ENCODE results near the gene MYOM1.

MYOM1 gene

DNA sequence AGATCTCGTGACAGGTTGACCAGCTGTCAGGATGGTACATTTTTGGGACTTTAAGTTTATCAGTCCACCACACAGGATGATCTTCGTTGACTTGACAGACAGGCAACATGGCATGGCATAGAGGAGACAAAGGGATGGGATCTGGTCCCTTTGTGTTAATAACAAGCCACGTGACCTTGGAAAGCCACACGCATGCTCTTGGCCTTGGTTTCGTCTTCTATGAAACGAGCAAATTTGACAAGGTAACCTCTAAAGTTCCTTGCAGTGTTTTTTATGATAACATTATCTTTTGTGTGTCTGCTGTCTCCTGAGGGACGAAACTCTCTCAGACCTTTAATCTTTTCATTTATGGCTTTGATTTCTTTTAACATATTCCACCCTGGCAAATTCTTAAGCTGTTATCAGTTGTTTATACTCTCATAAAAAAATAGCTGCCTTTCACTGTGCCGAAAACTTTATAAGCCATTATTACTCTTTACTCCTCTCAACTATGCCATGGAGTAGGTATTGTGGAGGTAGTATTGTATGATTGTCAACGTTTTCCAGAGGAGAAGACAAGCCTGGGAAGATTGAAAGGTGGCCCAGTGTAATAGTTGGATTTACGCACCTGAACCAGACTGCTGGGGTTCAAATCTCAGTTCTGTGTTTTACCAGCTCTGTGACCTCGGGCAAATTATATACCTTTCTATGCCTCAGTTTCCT lies 81.3 kb downstream of the MYOM1 start:
- TF ChIP-seq, protein P1, sequence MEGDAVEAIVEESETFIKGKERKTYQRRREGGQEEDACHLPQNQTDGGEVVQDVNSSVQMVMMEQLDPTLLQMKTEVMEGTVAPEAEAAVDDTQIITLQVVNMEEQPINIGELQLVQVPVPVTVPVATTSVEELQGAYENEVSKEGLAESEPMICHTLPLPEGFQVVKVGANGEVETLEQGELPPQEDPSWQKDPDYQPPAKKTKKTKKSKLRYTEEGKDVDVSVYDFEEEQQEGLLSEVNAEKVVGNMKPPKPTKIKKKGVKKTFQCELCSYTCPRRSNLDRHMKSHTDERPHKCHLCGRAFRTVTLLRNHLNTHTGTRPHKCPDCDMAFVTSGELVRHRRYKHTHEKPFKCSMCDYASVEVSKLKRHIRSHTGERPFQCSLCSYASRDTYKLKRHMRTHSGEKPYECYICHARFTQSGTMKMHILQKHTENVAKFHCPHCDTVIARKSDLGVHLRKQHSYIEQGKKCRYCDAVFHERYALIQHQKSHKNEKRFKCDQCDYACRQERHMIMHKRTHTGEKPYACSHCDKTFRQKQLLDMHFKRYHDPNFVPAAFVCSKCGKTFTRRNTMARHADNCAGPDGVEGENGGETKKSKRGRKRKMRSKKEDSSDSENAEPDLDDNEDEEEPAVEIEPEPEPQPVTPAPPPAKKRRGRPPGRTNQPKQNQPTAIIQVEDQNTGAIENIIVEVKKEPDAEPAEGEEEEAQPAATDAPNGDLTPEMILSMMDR (IDR thresholded peaks at IDR 0.05; ENCODE audit: low read depth, low read length, poor library complexity, severe bottlenecking), result no peak
- TF ChIP-seq EZH2phosphoT487 (IDR thresholded peaks at IDR 0.05; ENCODE audit: borderline replicate concordance, low read length), result no peak
- Histone ChIP-seq H3K9me2 (replicated peaks; ENCODE audit: control insufficient read depth, low read length) (no peaks in the 10 kb centered on the region), H3K4me1 (ENCODE audit: control insufficient read depth, low read length) (0 out of 2 replicates have a peak, but pooled peaks cover 2% of the 10 kb centered on the region), H3K4me3 (ENCODE audit: low read length) (no peak overlapping the region), H3K27me3 (ENCODE audit: control insufficient read depth, low read length) (no peaks in the 10 kb centered on the region), H3K79me2 (ENCODE audit: control insufficient read depth, low read length) (no peaks in the 10 kb centered on the region), H3K27ac (ENCODE audit: low read depth, low read length) (no peak overlapping the region), H3F3A (ENCODE audit: control insufficient read depth, insufficient read depth) (no peaks in the 10 kb centered on the region), H4K20me1 (ENCODE audit: control insufficient read depth, insufficient read depth, low read depth, low read length) (no peaks in the 10 kb centered on the region), H3K9me3 (ENCODE audit: control insufficient read depth, insufficient read depth, low read length) (no peaks in the 10 kb centered on the region), H3K36me3 (ENCODE audit: control insufficient read depth, low read length) (no peaks in the 10 kb centered on the region), H3K4me2 (ENCODE audit: low read length) (no peak overlapping the region)

DNA sequence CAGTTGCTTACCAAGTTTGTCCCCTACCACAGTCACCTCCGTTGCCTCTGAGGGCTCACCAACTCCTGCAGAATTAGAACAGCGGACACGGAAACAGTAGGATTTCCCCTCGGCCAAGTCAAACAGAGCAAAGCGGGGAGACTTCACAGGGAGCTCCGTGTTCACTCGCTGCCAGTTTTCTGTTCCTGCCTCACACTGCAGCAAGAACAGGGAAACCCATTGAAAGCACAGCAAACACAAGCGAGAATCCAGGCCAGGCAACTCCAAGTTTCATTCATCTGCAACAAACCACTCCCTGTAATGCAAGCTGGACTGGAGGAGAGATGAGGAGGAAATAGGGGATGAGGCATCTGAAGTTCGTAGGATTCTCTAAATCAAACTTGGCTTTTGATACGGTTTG lies 84.2 kb downstream of the MYOM1 start:
- H3K9me3 ChIP-seq (ENCODE audit: control insufficient read depth, insufficient read depth, low read length), result no peaks in the 10 kb centered on the region

DNA sequence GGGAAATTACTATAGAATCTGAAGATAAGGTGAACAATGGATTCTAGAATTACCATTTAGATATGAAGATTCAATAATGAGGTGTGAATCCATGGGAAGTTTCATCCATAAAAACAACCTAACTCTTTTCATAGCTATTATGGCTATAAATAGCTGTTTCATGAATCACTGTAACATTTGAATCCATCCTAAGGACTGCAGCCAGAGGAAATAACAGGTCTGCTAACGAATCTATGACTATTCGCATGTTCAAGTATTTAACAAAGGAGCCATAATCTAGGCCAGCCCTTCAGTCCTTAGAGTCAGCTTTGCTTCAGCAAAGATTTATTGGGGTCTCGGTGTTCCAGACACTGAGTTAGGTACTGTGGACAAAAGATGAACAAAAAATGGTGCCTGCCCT lies 87.1 kb downstream of the MYOM1 start:
- H3K9me2 ChIP-seq (replicated peaks; ENCODE audit: control insufficient read depth, low read length), result no peaks in the 10 kb centered on the region
- H3K4me1 ChIP-seq (ENCODE audit: control insufficient read depth, low read length), result peaks cover 10% of the 10 kb centered on the region
- H3K4me3 ChIP-seq (ENCODE audit: low read length), result no peak overlapping the region
- no peaks in the 10 kb centered on the region for H3K79me2 ChIP-seq (ENCODE audit: control insufficient read depth, low read length)
- no peak overlapping the region for H3K4me2 ChIP-seq (ENCODE audit: low read length)
- no peak overlapping the region for H3K27ac ChIP-seq (ENCODE audit: low read depth, low read length)
- no peaks in the 10 kb centered on the region for H3F3A ChIP-seq (ENCODE audit: control insufficient read depth, insufficient read depth)
- H3K9me3 ChIP-seq (ENCODE audit: control insufficient read depth, insufficient read depth, low read length), result no peaks in the 10 kb centered on the region
- no peaks in the 10 kb centered on the region for H4K20me1 ChIP-seq (ENCODE audit: control insufficient read depth, insufficient read depth, low read depth, low read length)
- no peaks in the 10 kb centered on the region for H3K36me3 ChIP-seq (ENCODE audit: control insufficient read depth, low read length)
- TF ChIP-seq EZH2phosphoT487 (IDR thresholded peaks at IDR 0.05; ENCODE audit: borderline replicate concordance, low read length), result no peak
- TF ChIP-seq, protein P1 (IDR thresholded peaks at IDR 0.05; ENCODE audit: low read depth, low read length, poor library complexity, severe bottlenecking), result no peak
- H3K27me3 ChIP-seq (ENCODE audit: control insufficient read depth, low read length), result peaks cover 7% of the 10 kb centered on the region

More for the DNA sequence above, 84.2 kb downstream of the MYOM1 start:
- Histone ChIP-seq H3K27me3 (ENCODE audit: control insufficient read depth, low read length) (no peaks in the 10 kb centered on the region), H3K27ac (ENCODE audit: low read depth, low read length) (no peak overlapping the region), H4K20me1 (ENCODE audit: control insufficient read depth, insufficient read depth, low read depth, low read length) (no peaks in the 10 kb centered on the region), H3K9me2 (replicated peaks; ENCODE audit: control insufficient read depth, low read length) (no peaks in the 10 kb centered on the region), H3K4me1 (ENCODE audit: control insufficient read depth, low read length) (0 out of 2 replicates have a peak, but pooled peaks cover 2% of the 10 kb centered on the region), H3K4me2 (ENCODE audit: low read length) (no peak overlapping the region), H3K4me3 (ENCODE audit: low read length) (no peak overlapping the region), H3F3A (ENCODE audit: control insufficient read depth, insufficient read depth) (no peaks in the 10 kb centered on the region), H3K36me3 (ENCODE audit: control insufficient read depth, low read length) (no peaks in the 10 kb centered on the region), H3K79me2 (ENCODE audit: control insufficient read depth, low read length) (no peaks in the 10 kb centered on the region)
- TF ChIP-seq, protein P1 (IDR thresholded peaks at IDR 0.05; ENCODE audit: low read depth, low read length, poor library complexity, severe bottlenecking), result no peak
- TF ChIP-seq EZH2phosphoT487 (IDR thresholded peaks at IDR 0.05; ENCODE audit: borderline replicate concordance, low read length), result no peak

Measured in DOHH2 (cell line).